ENCODE measurements around the gene TAL1.

The TAL1 gene

GRCh38 chr1:47233186-47233585 is 1.2 kb upstream of the TAL1 start:
- H2AK5ac ChIP-seq (ENCODE audit: low read depth, low read length): no peak overlapping the region
- H3K18ac ChIP-seq (ENCODE audit: low read length): no peak overlapping the region
- no peak for DNase-seq (ENCODE audit: low spot score)
- H4K91ac ChIP-seq (ENCODE audit: low read depth, low read length, poor library complexity): no peak overlapping the region
- H2BK15ac ChIP-seq (ENCODE audit: low read length): no peak overlapping the region
- H3K4me1 ChIP-seq (ENCODE audit: control insufficient read depth in 2 of 2, insufficient read depth in 1 of 2, low read depth in 1 of 2, low read length in 2 of 2): peaks cover 2 to 6% of the 10 kb centered on the region in 2 donors
- no peak overlapping the region for H2BK12ac ChIP-seq (ENCODE audit: low read length)
- H3K9me3 ChIP-seq (replicated peaks in 1 of 2; ENCODE audit: control insufficient read depth in 2 of 2, insufficient read depth in 1 of 2, low read depth in 1 of 2, low read length in 2 of 2): no peaks in the 10 kb centered on the region
- H3K4ac ChIP-seq (ENCODE audit: low read length): no peak overlapping the region
- peaks cover 44 to 91% (median 84%) of the 10 kb centered on the region in 3 experiments for H3K27me3 ChIP-seq (ENCODE audit: control insufficient read depth in 3 of 3, insufficient read depth in 3 of 3, low read depth in 1 of 3, low read length in 3 of 3)
- H3K79me1 ChIP-seq (ENCODE audit: low read depth, low read length): no peaks in the 10 kb centered on the region
- no peak overlapping the region for H3K27ac ChIP-seq (replicated peaks; ENCODE audit: low read length)
- H4K8ac ChIP-seq (ENCODE audit: low read depth, low read length): no peak overlapping the region
- no peak overlapping the region for H3K23ac ChIP-seq (ENCODE audit: low read depth, low read length, poor library complexity)
- no peak overlapping the region for H3K9ac ChIP-seq (ENCODE audit: low read depth, low read length, poor library complexity)
- no peak overlapping the region for H2BK5ac ChIP-seq (ENCODE audit: low read length)
- no peaks in the 10 kb centered on the region for H3K36me3 ChIP-seq (replicated peaks in 1 of 2; ENCODE audit: control insufficient read depth in 2 of 2, insufficient read depth in 2 of 2, low read length in 2 of 2)
- no CpG with 5 or more reads among the region's 6 CpGs for WGBS, 2 donors (ENCODE audit: extremely low coverage in 2 of 2, insufficient read length in 2 of 2, insufficient replicate concordance in 1 of 2)
- H3K4me3 ChIP-seq (ENCODE audit: low read length in 2 of 2): no peak overlapping the region
- no peak overlapping the region for H3K14ac ChIP-seq (ENCODE audit: low read length)
- H3K4me2 ChIP-seq (ENCODE audit: insufficient read depth, low read length, poor library complexity, severe bottlenecking): no peak overlapping the region
- no peak overlapping the region for H2BK120ac ChIP-seq (ENCODE audit: low read depth, low read length)
- H2AFZ ChIP-seq (ENCODE audit: low read length): no peak overlapping the region

GRCh38 chr1:47231301-47232186 is 481 bp downstream of the TAL1 start:
- no peak overlapping the region for H2BK15ac ChIP-seq (ENCODE audit: low read length)
- peaks cover under 1 to 2% of the 10 kb centered on the region in 2 donors for H3K9me3 ChIP-seq (replicated peaks in 1 of 2; ENCODE audit: control insufficient read depth in 2 of 2, insufficient read depth in 1 of 2, low read depth in 1 of 2, low read length in 2 of 2)
- peak overlapping the region; percentile 45 for H2AFZ ChIP-seq (ENCODE audit: low read length)
- peak overlapping the region; percentile 41 for H3K4me2 ChIP-seq (ENCODE audit: insufficient read depth, low read length, poor library complexity, severe bottlenecking)
- H3K4me3 ChIP-seq (ENCODE audit: low read length in 2 of 2): peak overlapping the region in 1 of 2 donors; percentile 52
- no peaks in the 10 kb centered on the region for H3K79me1 ChIP-seq (ENCODE audit: low read depth, low read length)
- no peak overlapping the region for H2BK5ac ChIP-seq (ENCODE audit: low read length)
- no peaks in the 10 kb centered on the region for H3K36me3 ChIP-seq (replicated peaks in 1 of 2; ENCODE audit: control insufficient read depth in 2 of 2, insufficient read depth in 2 of 2, low read length in 2 of 2)
- DNase-seq (ENCODE audit: low spot score): no peak
- H3K23ac ChIP-seq (ENCODE audit: low read depth, low read length, poor library complexity): peak overlapping the region; percentile 76
- H3K27ac ChIP-seq (replicated peaks; ENCODE audit: low read length): no peak overlapping the region
- H3K9ac ChIP-seq (ENCODE audit: low read depth, low read length, poor library complexity): no peak overlapping the region
- H2BK12ac ChIP-seq (ENCODE audit: low read length): no peak overlapping the region
- WGBS, 2 donors (ENCODE audit: extremely low coverage in 2 of 2, insufficient read length in 2 of 2, insufficient replicate concordance in 1 of 2): no CpG with 5 or more reads among the region's 62 CpGs
- H2AK5ac ChIP-seq (ENCODE audit: low read depth, low read length): peak overlapping the region; percentile 85
- no peak overlapping the region for H4K8ac ChIP-seq (ENCODE audit: low read depth, low read length)
- no peak overlapping the region for H3K4ac ChIP-seq (ENCODE audit: low read length)
- H2BK120ac ChIP-seq (ENCODE audit: low read depth, low read length): no peak overlapping the region
- peak overlapping the region; percentile 58 for H3K18ac ChIP-seq (ENCODE audit: low read length)
- peaks cover 2 to 6% of the 10 kb centered on the region in 2 donors for H3K4me1 ChIP-seq (ENCODE audit: control insufficient read depth in 2 of 2, insufficient read depth in 1 of 2, low read depth in 1 of 2, low read length in 2 of 2)
- peaks cover 54 to 98% (median 96%) of the 10 kb centered on the region in 3 experiments for H3K27me3 ChIP-seq (ENCODE audit: control insufficient read depth in 3 of 3, insufficient read depth in 3 of 3, low read depth in 1 of 3, low read length in 3 of 3)
- H4K91ac ChIP-seq (ENCODE audit: low read depth, low read length, poor library complexity): no peak overlapping the region
- no peak overlapping the region for H3K14ac ChIP-seq (ENCODE audit: low read length)

GRCh38 chr1:47230692-47231300 is 1.2 kb downstream of the TAL1 start:
- Histone ChIP-seq H3K4ac (ENCODE audit: low read length) (no peak overlapping the region), H3K36me3 (replicated peaks in 1 of 2; ENCODE audit: control insufficient read depth in 2 of 2, insufficient read depth in 2 of 2, low read length in 2 of 2) (no peaks in the 10 kb centered on the region), H3K4me3 (ENCODE audit: low read length in 2 of 2) (no peak overlapping the region), H4K8ac (ENCODE audit: low read depth, low read length) (no peak overlapping the region), H3K27ac (replicated peaks; ENCODE audit: low read length) (no peak overlapping the region), H3K27me3 (ENCODE audit: control insufficient read depth in 3 of 3, insufficient read depth in 3 of 3, low read depth in 1 of 3, low read length in 3 of 3) (peaks cover 61 to 98% (median 98%) of the 10 kb centered on the region in 3 experiments), H3K18ac (ENCODE audit: low read length) (peak overlapping the region; percentile 11), H3K9ac (ENCODE audit: low read depth, low read length, poor library complexity) (no peak overlapping the region), H2AFZ (ENCODE audit: low read length) (peak overlapping the region; percentile 45), H2BK5ac (ENCODE audit: low read length) (no peak overlapping the region), H3K23ac (ENCODE audit: low read depth, low read length, poor library complexity) (peak overlapping the region; percentile 8), H3K4me2 (ENCODE audit: insufficient read depth, low read length, poor library complexity, severe bottlenecking) (peak overlapping the region; percentile 12), H4K91ac (ENCODE audit: low read depth, low read length, poor library complexity) (no peak overlapping the region), H3K14ac (ENCODE audit: low read length) (no peak overlapping the region), H2AK5ac (ENCODE audit: low read depth, low read length) (no peak overlapping the region), H3K79me1 (ENCODE audit: low read depth, low read length) (no peaks in the 10 kb centered on the region), H3K9me3 (replicated peaks in 1 of 2; ENCODE audit: control insufficient read depth in 2 of 2, insufficient read depth in 1 of 2, low read depth in 1 of 2, low read length in 2 of 2) (peaks cover 1 to 2% of the 10 kb centered on the region in 2 donors), H3K4me1 (ENCODE audit: control insufficient read depth in 2 of 2, insufficient read depth in 1 of 2, low read depth in 1 of 2, low read length in 2 of 2) (peaks cover 2 to 6% of the 10 kb centered on the region in 2 donors), H2BK12ac (ENCODE audit: low read length) (no peak overlapping the region), H2BK15ac (ENCODE audit: low read length) (no peak overlapping the region), H2BK120ac (ENCODE audit: low read depth, low read length) (no peak overlapping the region)
- DNase-seq (ENCODE audit: low spot score): no peak
- WGBS, 2 donors (ENCODE audit: extremely low coverage in 2 of 2, insufficient read length in 2 of 2, insufficient replicate concordance in 1 of 2): no CpG with 5 or more reads among the region's 44 CpGs
